GM06990 (cell line): ENCODE results near the gene LTBP2.

Experiments
- DNase-seq: peaks from one replicate; pipeline ENCODE4 v3.0.0-alpha.2; 2011; ENCODE audit not compliant: insufficient read length; ENCODE audit errors: extremely low read depth
- H3K27me3 ChIP-seq: replicated peaks from 2 replicates; pipeline ENCODE4 v1.6.0; 2011; ENCODE audit warnings: low read length; ENCODE audit not compliant: control insufficient read depth, insufficient read depth
- H3K36me3 ChIP-seq: 2 replicates; pipeline ENCODE4 v1.5.1; 2011; ENCODE audit warnings: low read length; ENCODE audit not compliant: control insufficient read depth, insufficient read depth
- H3K4me3 ChIP-seq: replicated peaks from 2 replicates; pipeline ENCODE4 v1.5.1; 2011; ENCODE audit warnings: low read depth, mild to moderate bottlenecking, control low read depth, low read length
- TF ChIP-seq, protein P1 (sequence below): IDR thresholded peaks from 2 replicates; pipeline ENCODE4 v1.5.1; 2011; ENCODE audit warnings: low read length, control low read depth, mild to moderate bottlenecking, inconsistent platforms; ENCODE audit not compliant: insufficient read depth, poor library complexity, severe bottlenecking

The LTBP2 gene

DNA sequence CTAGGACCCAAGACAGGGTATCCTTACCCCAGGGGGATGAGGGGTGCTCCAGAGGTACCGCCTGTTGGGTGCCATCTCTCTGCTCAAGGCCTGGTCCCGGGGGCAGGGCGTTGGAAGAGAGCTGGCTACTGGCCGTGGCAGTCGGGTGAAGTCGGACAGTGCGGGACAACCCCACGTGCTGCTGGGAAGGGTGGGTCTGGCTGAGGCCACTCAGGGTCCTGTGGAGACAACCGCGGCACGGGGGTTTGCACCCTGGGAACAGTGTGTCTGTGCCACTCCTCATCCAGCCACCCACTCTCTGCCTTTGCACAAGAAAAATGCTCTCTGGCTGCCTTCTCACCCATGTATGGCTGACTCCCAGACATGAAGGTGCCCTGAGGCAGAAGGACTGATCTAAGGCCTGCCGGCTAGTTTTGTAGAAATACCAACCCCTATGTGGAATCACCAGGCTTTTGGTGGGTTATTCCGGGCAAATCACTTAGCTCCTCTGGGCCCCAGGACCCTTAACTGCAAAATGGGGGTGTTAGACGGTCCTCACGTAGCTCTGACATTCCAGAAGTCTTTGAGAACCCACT, 56.5 kb downstream of the LTBP2 start:
- Histone ChIP-seq H3K36me3 (no peaks in the 10 kb centered on the region), H3K27me3 (no peaks in the 10 kb centered on the region; the same call in none of the 2 replicates), H3K4me3 (no peak overlapping the region)
- DNase-seq: no peak
- TF ChIP-seq, protein P1, sequence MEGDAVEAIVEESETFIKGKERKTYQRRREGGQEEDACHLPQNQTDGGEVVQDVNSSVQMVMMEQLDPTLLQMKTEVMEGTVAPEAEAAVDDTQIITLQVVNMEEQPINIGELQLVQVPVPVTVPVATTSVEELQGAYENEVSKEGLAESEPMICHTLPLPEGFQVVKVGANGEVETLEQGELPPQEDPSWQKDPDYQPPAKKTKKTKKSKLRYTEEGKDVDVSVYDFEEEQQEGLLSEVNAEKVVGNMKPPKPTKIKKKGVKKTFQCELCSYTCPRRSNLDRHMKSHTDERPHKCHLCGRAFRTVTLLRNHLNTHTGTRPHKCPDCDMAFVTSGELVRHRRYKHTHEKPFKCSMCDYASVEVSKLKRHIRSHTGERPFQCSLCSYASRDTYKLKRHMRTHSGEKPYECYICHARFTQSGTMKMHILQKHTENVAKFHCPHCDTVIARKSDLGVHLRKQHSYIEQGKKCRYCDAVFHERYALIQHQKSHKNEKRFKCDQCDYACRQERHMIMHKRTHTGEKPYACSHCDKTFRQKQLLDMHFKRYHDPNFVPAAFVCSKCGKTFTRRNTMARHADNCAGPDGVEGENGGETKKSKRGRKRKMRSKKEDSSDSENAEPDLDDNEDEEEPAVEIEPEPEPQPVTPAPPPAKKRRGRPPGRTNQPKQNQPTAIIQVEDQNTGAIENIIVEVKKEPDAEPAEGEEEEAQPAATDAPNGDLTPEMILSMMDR: no peak

DNA sequence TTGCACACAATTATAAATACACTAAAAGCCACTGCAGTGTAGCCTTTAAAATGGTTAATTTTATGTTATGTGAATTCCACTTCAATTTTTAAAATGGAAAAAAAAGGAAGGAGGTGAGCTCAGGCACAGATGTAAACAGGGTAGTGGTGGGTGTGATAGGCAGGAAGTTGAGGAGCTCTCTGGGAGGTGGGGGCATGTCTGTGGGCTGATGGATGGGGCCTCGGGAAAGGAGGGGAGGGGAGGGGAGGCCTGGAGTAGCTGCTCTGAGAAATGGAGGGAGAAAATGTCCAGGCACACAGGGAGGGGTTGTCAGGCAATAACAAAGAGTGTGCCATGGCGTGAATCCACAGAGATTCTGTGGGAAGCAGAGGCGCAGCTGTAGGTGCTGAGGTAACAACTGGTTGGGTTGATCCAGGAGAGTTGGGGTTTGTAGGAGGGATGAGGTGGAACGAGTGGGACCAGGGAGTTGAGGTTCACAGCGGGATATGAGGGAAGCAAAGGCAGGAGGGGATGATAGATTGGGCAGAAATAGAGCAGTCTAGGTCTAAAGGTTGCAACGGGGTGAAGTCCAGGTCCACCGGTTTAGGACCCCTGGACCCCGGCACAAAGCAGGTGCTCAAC, 57.2 kb downstream of the LTBP2 start:
- H3K36me3 ChIP-seq: no peaks in the 10 kb centered on the region
- TF ChIP-seq, protein P1: no peak
- H3K27me3 ChIP-seq: no peaks in the 10 kb centered on the region; the same call in 1 of the 2 replicates
- no peak overlapping the region for H3K4me3 ChIP-seq
- no peak for DNase-seq

GRCh38 chr14:74552623-74553022, 59.4 kb downstream of the LTBP2 start:
- Histone ChIP-seq H3K27me3 (no peaks in the 10 kb centered on the region; the same call in 1 of the 2 replicates), H3K4me3 (no peak overlapping the region), H3K36me3 (no peaks in the 10 kb centered on the region)
- no peak for DNase-seq
- TF ChIP-seq, protein P1: no peak

DNA sequence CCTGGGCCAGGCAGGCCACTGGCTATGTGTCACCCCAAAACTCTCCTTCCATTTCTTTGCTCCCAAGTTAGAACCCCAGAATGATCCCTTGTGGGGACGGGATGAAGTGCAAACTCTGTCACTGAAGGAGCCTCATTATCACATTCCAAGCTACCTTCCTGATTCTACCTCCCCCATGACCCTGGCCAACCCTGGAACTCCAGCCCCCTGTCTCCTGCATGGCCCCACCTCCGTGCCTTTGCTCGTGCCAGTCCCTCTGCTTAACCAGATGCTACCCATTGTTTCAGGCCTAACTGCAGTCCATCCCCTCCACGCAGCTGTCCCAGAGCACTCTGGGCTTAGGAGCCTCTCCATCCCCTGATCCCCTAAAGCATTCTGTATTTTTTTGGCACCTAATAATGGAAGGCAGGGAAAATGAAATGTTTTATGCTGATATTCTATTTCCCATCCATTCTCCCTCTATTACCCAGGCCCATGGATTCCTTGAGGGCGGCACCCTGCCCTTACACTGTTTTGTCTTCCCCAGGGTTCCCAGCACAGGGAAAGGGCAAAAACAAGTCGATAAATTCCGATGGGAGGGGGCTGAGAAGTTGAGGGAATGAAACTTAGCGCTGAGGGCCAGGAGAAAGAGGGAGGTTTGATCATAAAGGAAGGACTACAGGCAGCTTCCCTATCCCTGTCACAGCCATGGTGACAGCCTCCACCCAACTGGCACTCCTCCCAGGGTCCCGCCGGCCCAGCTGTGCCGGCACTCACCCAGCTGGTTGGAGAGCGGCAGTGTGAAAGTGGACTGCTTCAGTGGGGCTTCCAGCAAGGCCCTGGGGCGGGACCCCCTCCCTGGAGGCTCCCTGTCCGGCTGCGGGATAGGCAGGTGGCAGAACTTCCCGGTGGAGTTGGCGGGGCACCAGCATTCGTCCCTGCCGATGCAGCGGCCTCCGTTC, 60.3 kb downstream of the LTBP2 start:
- TF ChIP-seq, protein P1: no peak
- no peak overlapping the region for H3K4me3 ChIP-seq
- no peaks in the 10 kb centered on the region for H3K36me3 ChIP-seq
- peaks cover 2% of the 10 kb centered on the region for H3K27me3 ChIP-seq
- no peak for DNase-seq

DNA sequence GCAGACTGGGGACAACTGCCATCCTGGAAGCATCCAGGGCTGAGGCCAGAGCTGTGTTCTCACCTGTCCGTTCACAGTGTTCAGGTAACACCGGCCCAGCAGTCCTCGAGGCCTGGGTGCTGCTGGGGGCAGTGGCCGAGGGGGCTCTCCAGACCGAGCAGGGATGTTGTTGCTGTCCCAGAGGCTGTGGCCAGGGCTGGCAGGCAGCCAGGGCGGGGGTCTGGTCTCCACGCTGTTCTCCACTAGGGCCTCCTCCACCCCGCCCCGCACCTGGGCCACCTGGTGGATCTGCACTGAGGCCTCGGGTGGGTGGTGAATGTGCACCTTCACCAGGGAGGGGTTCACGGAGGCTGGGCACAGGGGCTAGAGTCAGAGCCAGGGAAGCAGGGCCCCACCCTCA, 61.0 kb downstream of the LTBP2 start:
- DNase-seq: no peak
- Histone ChIP-seq H3K27me3 (peaks cover 3% of the 10 kb centered on the region), H3K4me3 (no peak overlapping the region), H3K36me3 (no peaks in the 10 kb centered on the region)
- TF ChIP-seq, protein P1: no peak
